GM11168 (cell line): ENCODE results near the gene AFG3L2.

Experiments
- in situ Hi-C: fragments of 300-500 bp; cut with MboI; formaldehyde crosslinking; loops from one replicate; pipeline ENCODE4 v1.12.0; 2022; ENCODE audit warnings: low sequenced_read_pairs; ENCODE audit not compliant: unreplicated experiment

AFG3L2 gene

DNA sequence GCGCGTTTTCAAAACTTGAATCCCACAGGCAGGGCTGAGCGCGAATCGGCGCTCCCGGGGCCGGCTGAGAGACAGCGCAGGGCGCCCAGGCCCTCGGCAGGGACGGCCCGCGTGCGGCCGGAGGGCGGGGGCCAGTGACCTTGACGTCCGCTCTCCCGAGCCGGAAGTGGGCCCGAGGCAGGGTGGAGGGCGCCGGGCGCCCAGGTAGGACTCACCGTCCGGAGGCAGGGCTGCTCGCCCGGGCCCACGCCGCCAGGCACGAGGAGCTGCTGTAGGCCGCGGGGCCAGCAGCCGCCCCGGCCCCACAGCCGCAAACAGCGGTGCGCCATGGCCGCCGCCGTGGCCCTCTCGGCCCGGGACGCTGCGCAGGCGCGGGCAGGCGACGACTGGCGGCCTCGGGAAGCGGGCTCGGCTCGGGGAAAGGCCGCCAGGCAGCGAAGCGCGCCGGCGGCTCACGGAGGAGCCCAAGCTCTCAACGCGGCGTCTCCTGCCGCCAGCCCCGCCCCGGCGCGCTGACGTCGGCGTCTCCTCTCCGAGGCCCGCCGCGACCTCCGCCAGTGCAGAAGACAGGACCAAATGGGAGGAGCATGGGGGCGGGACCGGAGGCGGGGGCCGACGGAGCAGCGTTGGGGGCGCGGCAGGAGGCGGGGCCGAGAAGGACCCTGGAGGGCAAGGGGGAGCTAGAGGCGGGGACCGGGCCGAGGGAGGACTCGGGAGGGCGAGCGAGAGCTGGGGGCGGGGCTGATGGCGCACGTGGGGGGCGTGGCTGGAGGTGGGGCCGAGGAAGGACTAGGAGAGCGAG is at the start of gene AFG3L2:
AFG3L2 (minus strand) TSS at position 474 of the 802 bp plus-strand sequence; CDS start at position 329, 145 bp downstream.
- in situ Hi-C loops: no loop called here

GRCh38 chr18:12424252-12424651 is 47.2 kb upstream of the AFG3L2 start:
- in situ Hi-C loops: loop anchor here (25.0 kb wide), 1 partner anchor 513 kb away; the partner anchor contains the start of gene SEH1L

- in situ Hi-C loops: loop anchor here (25.0 kb wide), 1 partner anchor 513 kb away; the partner anchor contains the start of gene SEH1L
Measured at GRCh38 chr18:12423820-12424219, 46.8 kb upstream of the AFG3L2 start.

DNA sequence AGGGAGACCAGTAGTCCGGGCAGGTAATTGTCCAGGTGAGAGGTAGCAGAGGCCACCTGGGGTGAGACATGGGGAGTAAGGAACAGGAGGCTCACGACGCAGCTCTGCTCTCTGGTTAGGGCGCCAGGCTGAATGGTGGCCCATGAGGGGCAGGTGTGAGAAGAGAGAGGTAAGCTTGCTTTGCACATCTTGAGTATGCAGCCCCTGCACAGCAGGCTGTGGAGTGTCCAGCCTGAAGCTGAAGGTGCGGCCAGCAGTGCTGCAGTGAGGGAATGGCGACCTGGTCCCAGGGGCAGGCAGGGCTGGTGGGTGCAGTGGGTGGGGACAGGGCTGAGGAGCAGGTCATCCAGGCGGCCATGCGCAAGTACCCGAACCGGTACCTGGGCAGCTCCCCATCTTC is 46.4 kb upstream of the AFG3L2 start:
- in situ Hi-C loops: loop anchor here (25.0 kb wide), 1 partner anchor 514 kb away; the partner anchor contains the start of gene SEH1L

DNA sequence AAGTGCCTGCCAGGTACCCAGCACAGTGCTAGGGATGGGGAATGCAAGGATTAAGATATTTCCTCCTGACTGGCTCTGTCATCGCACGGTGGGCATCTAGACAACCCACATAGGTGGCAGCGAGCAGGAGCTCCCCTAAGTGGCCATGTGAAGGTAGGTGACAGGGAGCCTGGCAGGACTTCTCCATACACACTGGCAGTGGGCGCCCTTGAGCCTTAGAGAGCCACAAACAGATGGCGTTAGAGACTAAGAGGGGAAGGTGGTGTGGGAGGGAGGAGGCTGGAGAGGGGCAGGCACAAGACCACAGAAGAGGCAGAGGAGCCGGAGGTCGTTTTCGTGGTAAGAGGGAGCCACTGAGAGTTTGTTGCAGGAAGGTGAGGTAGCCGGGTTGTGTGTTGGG is 45.9 kb upstream of the AFG3L2 start:
- in situ Hi-C loops: loop anchor here (25.0 kb wide), 1 partner anchor 514 kb away; the partner anchor contains the start of gene SEH1L

DNA sequence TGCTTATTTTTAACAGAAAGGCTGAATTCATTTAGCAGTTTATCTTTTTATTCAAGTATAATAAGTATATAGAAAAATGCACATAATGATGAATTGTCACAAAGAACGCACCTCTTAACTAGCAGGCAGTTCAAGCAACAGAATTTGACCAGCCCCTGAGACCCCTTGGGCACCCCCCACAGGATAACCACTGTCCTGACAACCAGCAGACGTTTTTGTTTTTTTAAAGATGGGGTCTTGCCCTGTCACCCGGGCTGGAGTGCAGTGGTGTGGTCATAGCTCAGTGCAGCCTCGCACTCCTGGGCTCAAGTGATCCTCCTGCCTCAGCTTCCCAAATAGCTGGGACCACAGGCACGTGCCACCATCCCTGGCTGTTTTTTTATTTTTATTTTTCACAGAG is 44.7 kb upstream of the AFG3L2 start:
- in situ Hi-C loops: loop anchor here (25.0 kb wide), 1 partner anchor 516 kb away; the partner anchor contains the start of gene SEH1L

DNA sequence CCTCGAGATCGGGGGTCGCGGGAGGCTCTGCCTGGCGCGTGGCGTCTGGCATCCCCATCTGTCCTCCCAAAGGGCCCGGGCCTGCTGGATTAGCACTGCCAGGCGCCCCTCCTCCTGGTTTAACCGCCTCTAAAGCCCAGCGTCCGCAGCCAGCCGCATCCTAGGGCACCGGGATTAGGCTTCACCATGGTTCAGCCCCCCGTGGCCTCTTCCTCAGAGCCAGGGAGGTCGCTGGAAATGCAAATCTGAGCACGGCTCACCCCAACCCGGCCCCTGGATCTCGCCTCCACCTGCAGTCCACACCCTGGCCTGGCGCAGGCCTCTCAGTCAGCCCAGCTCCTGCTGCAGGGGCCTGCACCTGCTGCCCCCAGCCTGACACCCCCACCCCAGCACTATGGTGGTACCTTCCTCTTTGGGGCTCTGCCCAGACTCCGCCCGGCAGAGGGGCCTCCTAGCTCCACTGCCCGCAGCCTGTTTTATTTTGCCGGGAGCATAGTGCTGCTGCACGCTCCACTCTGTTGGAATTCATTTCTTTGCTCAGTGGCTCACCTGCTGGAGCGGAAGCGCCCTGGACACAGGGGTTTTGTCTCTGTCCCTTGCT is 43.9 kb upstream of the AFG3L2 start:
- in situ Hi-C loops: loop anchor here (25.0 kb wide), 1 partner anchor 516 kb away; the partner anchor contains the start of gene SEH1L

DNA sequence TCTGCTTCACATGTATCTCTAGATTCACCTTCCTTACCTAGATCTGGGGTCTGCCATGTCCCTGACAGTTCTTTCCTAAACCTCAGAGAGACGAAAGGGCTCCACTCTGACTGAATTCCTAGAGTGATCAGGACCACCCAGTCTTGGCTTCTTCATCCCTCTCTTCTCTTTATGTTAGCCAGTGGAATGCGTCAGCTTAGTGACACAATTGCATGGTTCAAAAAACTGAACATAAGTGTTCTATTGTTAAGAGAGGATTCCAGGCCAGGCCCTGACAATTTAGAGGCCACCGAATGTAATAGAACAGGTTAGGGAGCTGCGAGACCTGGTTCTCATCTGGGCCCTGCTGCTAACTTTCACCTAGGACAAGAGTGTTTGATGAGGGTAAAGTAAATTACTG is 40.7 kb upstream of the AFG3L2 start:
- in situ Hi-C loops: loop anchor here (25.0 kb wide), 1 partner anchor 520 kb away; the partner anchor contains the start of gene SEH1L

GRCh38 chr18:12416098-12416729 is 39.2 kb upstream of the AFG3L2 start:
- in situ Hi-C loops: loop anchor here (25.0 kb wide), 1 partner anchor 521 kb away; the partner anchor contains the start of gene SEH1L

DNA sequence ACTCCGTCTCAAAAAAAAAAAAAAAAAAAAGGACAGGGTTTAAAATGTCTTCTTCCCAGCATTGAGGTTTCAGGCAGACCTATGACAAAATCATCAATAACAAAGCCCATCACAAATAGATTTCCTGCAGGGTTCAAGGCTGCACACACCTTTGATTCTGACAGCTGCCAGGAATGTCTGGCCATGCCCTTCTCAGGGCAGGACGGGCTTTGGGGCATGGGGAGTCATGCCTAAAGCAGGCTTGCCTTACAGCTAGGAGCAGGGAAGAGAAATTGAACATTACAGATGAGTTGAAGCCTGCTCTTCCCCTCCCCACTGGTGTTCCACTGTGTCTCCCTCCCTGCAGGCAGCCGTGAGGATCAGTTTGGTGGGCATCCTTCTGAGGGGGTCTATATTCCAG is 34.4 kb upstream of the AFG3L2 start:
- in situ Hi-C loops: loop anchor here (25.0 kb wide), 1 partner anchor 526 kb away; the partner anchor contains the start of gene SEH1L

DNA sequence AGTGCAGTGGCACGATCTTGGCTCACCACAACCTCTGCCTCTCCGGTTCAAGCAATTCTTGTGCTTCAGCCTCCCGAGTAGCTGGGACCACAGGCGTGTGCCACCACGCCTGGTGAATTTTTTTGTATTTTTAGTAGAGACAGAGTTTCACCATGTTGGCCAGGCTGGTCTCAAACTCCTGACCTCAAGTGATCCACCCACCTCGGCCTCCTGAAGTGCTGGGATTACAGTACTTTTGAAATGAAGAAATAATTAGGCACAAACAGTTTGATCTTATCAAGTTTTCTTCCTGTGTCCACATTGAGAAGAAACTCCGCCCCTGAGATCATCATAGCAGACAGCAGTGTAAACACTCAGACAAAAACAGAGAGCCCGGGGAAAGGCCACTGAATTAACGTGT is 33.7 kb upstream of the AFG3L2 start:
- in situ Hi-C loops: loop anchor here (25.0 kb wide), 1 partner anchor 527 kb away; the partner anchor contains the start of gene SEH1L

GRCh38 chr18:12410081-12410481 is 33.1 kb upstream of the AFG3L2 start:
- in situ Hi-C loops: loop anchor here (25.0 kb wide), 1 partner anchor 527 kb away; the partner anchor contains the start of gene SEH1L

- in situ Hi-C loops: loop anchor here (25.0 kb wide), 1 partner anchor 528 kb away; the partner anchor contains the start of gene SEH1L
Measured at GRCh38 chr18:12409469-12409868, 32.4 kb upstream of the AFG3L2 start.

GRCh38 chr18:12408247-12408869 is 31.3 kb upstream of the AFG3L2 start:
- in situ Hi-C loops: loop anchor here (25.0 kb wide), 1 partner anchor 529 kb away; the partner anchor contains the start of gene SEH1L

GRCh38 chr18:12406371-12407111 is 29.5 kb upstream of the AFG3L2 start:
- in situ Hi-C loops: loop anchor here (25.0 kb wide), 1 partner anchor 531 kb away; the partner anchor contains the start of gene SEH1L

DNA sequence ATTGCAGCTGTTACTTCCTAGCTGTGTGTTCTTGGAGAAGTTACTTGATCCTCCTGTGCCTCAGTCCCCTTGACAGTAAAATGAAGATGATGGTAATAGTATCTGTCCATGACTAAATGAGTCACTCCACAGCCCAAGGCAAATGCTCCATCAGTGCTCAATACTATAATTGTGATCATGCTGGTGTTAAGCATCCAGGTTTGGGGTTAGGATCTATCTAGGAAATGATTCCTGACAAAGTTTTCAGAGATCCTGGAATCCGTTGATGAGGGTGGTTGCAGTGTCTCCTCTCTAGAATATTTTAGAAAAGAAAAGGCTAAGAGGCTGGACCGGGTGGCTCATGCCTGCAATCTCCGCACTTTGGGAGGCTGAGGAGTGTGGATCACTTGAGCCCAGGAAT is 28.0 kb upstream of the AFG3L2 start:
- in situ Hi-C loops: loop anchor here (25.0 kb wide), 1 partner anchor 532 kb away; the partner anchor contains the start of gene SEH1L

GRCh38 chr18:12403601-12404506 is 26.8 kb upstream of the AFG3L2 start:
- in situ Hi-C loops: loop anchor here (25.0 kb wide), 1 partner anchor 533 kb away; the partner anchor contains the start of gene SEH1L

DNA sequence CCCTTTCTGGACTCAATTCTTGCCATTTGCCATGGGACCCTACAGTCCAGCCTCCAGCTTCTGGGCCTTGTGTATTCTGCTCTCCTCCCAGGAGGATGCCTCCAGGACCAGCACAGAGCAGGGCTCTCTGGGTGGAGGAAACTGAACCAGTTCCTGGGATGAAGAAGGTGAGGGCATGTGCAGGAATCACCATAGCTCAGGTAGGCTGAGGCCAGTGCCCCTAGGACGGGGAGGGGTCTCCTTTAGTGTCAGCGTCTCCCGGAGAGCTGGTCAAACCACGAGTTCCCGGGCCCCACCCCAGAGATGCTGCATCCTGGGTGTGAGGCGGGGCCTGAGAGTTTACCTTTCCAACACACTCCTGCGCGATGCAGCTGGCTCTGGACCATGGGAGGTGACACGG is 24.9 kb upstream of the AFG3L2 start:
- in situ Hi-C loops: loop anchor here (25.0 kb wide), 1 partner anchor 535 kb away; the partner anchor contains the start of gene SEH1L
